H9 (cell line): ENCODE measurements around the gene NPHS2. TPM values are rescaled to one million over a fixed set of nuclear protein-coding genes. Genes with fewer than 3 reads are reported as not detected.

Experiments used
- DNase-seq: peaks from one replicate; pipeline ENCODE4 v3.0.0-alpha.2; 2017
- H2AFZ ChIP-seq: one replicate; pipeline ENCODE4 v1.6.1; 2013; ENCODE audit warnings: mild to moderate bottlenecking, low read length, control low read depth, moderate library complexity
- H2AK5ac ChIP-seq: 2 replicates; pipeline ENCODE4 v1.6.1; 2013; ENCODE audit warnings: low read length, control low read depth, mixed read lengths; ENCODE audit not compliant: insufficient read length
- H2BK120ac ChIP-seq: one replicate; pipeline ENCODE4 v1.6.1; 2013; ENCODE audit warnings: low read depth, mild to moderate bottlenecking, low read length, control low read depth, inconsistent platforms; ENCODE audit not compliant: poor library complexity, severe bottlenecking
- H2BK12ac ChIP-seq: 2 replicates; pipeline ENCODE4 v1.6.1; 2013; ENCODE audit warnings: low read length, control low read depth, mixed read lengths, low read depth; ENCODE audit not compliant: insufficient read length
- H2BK15ac ChIP-seq: 2 replicates; pipeline ENCODE4 v1.6.1; 2013; ENCODE audit warnings: low read depth, low read length, control low read depth
- H2BK20ac ChIP-seq: one replicate; pipeline ENCODE4 v1.6.1; 2013; ENCODE audit warnings: low read depth, mild to moderate bottlenecking, low read length, control low read depth, inconsistent platforms; ENCODE audit not compliant: poor library complexity, severe bottlenecking
- H2BK5ac ChIP-seq: 2 replicates; pipeline ENCODE4 v1.6.1; 2013; ENCODE audit warnings: low read length, control low read depth, mixed read lengths; ENCODE audit not compliant: insufficient read length
- H3K14ac ChIP-seq: 2 replicates; pipeline ENCODE4 v1.6.1; 2013; ENCODE audit warnings: low read length, control low read depth; ENCODE audit not compliant: insufficient read depth
- H3K18ac ChIP-seq: 2 replicates; pipeline ENCODE4 v1.6.1; 2013; ENCODE audit warnings: low read depth, mild to moderate bottlenecking, mixed read lengths, low read length, control low read depth; ENCODE audit not compliant: insufficient read length
- H3K23ac ChIP-seq: 2 replicates; pipeline ENCODE4 v1.6.1; 2013; ENCODE audit warnings: low read length, control low read depth, mixed read lengths, low read depth; ENCODE audit not compliant: insufficient read length
- H3K23me2 ChIP-seq: 2 replicates; pipeline ENCODE4 v1.6.1; 2013; ENCODE audit warnings: low read depth, mild to moderate bottlenecking, mixed read lengths, low read length, control low read depth; ENCODE audit not compliant: insufficient read length, poor library complexity, severe bottlenecking
- H3K27ac ChIP-seq: 2 replicates; pipeline ENCODE4 v1.5.1; 2013; ENCODE audit warnings: low read length, control low read depth, mixed read lengths, low read depth; ENCODE audit not compliant: insufficient read length
- H3K27me3 ChIP-seq: 2 replicates; pipeline ENCODE4 v1.6.1; 2013; ENCODE audit warnings: low read length, control low read depth, inconsistent platforms; ENCODE audit not compliant: insufficient read depth
- H3K4ac ChIP-seq: 2 replicates; pipeline ENCODE4 v1.6.1; 2013; ENCODE audit warnings: low read depth, mild to moderate bottlenecking, control low read depth, inconsistent platforms, low read length, moderate library complexity
- H3K4me1 ChIP-seq: 2 replicates; pipeline ENCODE4 v1.6.1; 2013; ENCODE audit warnings: low read length, control low read depth, inconsistent platforms; ENCODE audit not compliant: insufficient read depth
- H3K4me2 ChIP-seq: 2 replicates; pipeline ENCODE4 v1.6.1; 2013; ENCODE audit warnings: low read length, control low read depth, mixed read lengths; ENCODE audit not compliant: insufficient read length, insufficient read depth
- H3K56ac ChIP-seq: 2 replicates; pipeline ENCODE4 v1.6.1; 2013; ENCODE audit warnings: low read depth, mild to moderate bottlenecking, mixed read lengths, low read length, control low read depth; ENCODE audit not compliant: insufficient read length
- H3K79me1 ChIP-seq: 2 replicates; pipeline ENCODE4 v1.6.1; 2013; ENCODE audit warnings: low read depth, mild to moderate bottlenecking, moderate library complexity, low read length, control low read depth, inconsistent platforms; ENCODE audit not compliant: insufficient read depth, poor library complexity, severe bottlenecking
- H3K79me2 ChIP-seq: 2 replicates; pipeline ENCODE4 v1.6.1; 2013; ENCODE audit warnings: low read length, control low read depth, inconsistent platforms; ENCODE audit not compliant: insufficient read depth
- H3K9ac ChIP-seq: 2 replicates; pipeline ENCODE4 v1.6.1; 2013; ENCODE audit warnings: low read length, control low read depth, mixed read lengths; ENCODE audit not compliant: insufficient read length; ENCODE audit errors: extremely low read depth
- H3K9me3 ChIP-seq: one replicate; pipeline ENCODE4 v1.6.1; 2013; ENCODE audit warnings: low read depth, low read length, inconsistent platforms; ENCODE audit not compliant: control insufficient read depth
- H3T11ph ChIP-seq: one replicate; pipeline ENCODE4 v1.6.1; 2013; ENCODE audit warnings: mild to moderate bottlenecking, low read length, control low read depth, inconsistent platforms
- H4K20me1 ChIP-seq: one replicate; pipeline ENCODE4 v1.6.1; 2013; ENCODE audit not compliant: control insufficient read depth, insufficient read length, insufficient read depth
- H4K5ac ChIP-seq: 2 replicates; pipeline ENCODE4 v1.6.1; 2013; ENCODE audit warnings: low read depth, mild to moderate bottlenecking, mixed read lengths, low read length, control low read depth; ENCODE audit not compliant: insufficient read length
- H4K8ac ChIP-seq: replicated peaks from 2 replicates; pipeline ENCODE4 v1.6.1; 2013; ENCODE audit warnings: low read length, control low read depth, mixed read lengths, low read depth; ENCODE audit not compliant: insufficient read length
- H4K91ac ChIP-seq: 2 replicates; pipeline ENCODE4 v1.6.1; 2013; ENCODE audit warnings: low read depth, mild to moderate bottlenecking, moderate library complexity, mixed read lengths, low read length, control low read depth; ENCODE audit not compliant: insufficient read length
- H3K27ac Mint-ChIP-seq, 3 experiments: 2 replicates in 2 of 3; 3 replicates in 1 of 3; pipeline ENCODE4 v1.8.0; 2020 to 2021; ENCODE audit warnings: mixed read lengths in 3 of 3, mild to moderate bottlenecking in 1 of 3, moderate library complexity in 1 of 3
- H3K27me3 Mint-ChIP-seq: 2 replicates; pipeline ENCODE4 v1.8.0; 2021; ENCODE audit warnings: low read depth, mild to moderate bottlenecking, moderate library complexity, mixed read lengths
- H3K36me3 Mint-ChIP-seq, 3 experiments: 2 replicates in 2 of 3; 3 replicates in 1 of 3; pipeline ENCODE4 v1.8.0; 2020 to 2021; ENCODE audit warnings: low read depth in 3 of 3, mixed read lengths in 3 of 3; ENCODE audit not compliant: insufficient read depth in 1 of 3
- H3K4me1 Mint-ChIP-seq, 2 experiments: 2 replicates each; pipeline ENCODE4 v1.8.0; 2020; ENCODE audit warnings: mixed read lengths in 2 of 2
- H3K4me3 Mint-ChIP-seq, 2 experiments: 2 replicates in 1 of 2; 3 replicates in 1 of 2; pipeline ENCODE4 v1.8.0; 2020 to 2021; ENCODE audit warnings: mild to moderate bottlenecking in 2 of 2, mixed read lengths in 2 of 2, moderate library complexity in 1 of 2
- H3K9me3 Mint-ChIP-seq, 2 experiments: 2 replicates in 1 of 2; 3 replicates in 1 of 2; pipeline ENCODE4 v1.8.0; 2020; ENCODE audit warnings: mild to moderate bottlenecking in 2 of 2, mixed read lengths in 2 of 2, moderate library complexity in 1 of 2
- CTCF ChIP-seq: fragments of 200-600 bp; sonication (generic); conservative IDR thresholded peaks from 3 replicates; pipeline ENCODE4 v1.8.0; 2021; ENCODE audit warnings: antibody characterized with exemption, mild to moderate bottlenecking
- WGBS: extraction: QIAGEN DNeasy Blood & Tissue Kit; methylation state at CpG from one replicate; pipeline ENCODE4 v1.1.7; 2013; ENCODE audit warnings: missing lambda C conversion rate, low lambda C conversion rate, mixed read lengths; ENCODE audit not compliant: insufficient read length; ENCODE audit errors: extremely low coverage; 5-methylcytosine and 5-hydroxymethylcytosine counted together
- total RNA-seq: library from RNA; stranded (reverse); gene quantifications from 2 replicates; pipeline ENCODE4 v1.2.1, GENCODE V29; 2021

The NPHS2 gene
- total RNA-seq, 1 experiment from 2014 or later: not detected

- H3K4me1 ChIP-seq: no peaks in the 10 kb centered on the region
Measured at GRCh38 chr1:179506199-179506598, 69.5 kb downstream of the NPHS2 start.

More at GRCh38 chr1:179506199-179506598, 69.5 kb downstream of the NPHS2 start:
- no peak overlapping the region for H3K9ac ChIP-seq
- Mint-ChIP-seq H3K9me3 (no peaks in the 10 kb centered on the region), H3K4me1 (no peaks in the 10 kb centered on the region), H3K4me3 (no peak overlapping the region), H3K36me3 (no peaks in the 10 kb centered on the region), H3K27ac (no peak overlapping the region), H3K27me3 (no peaks in the 10 kb centered on the region)
- no peak overlapping the region for H2BK5ac ChIP-seq
- H3K9me3 ChIP-seq: no peaks in the 10 kb centered on the region
- no peak overlapping the region for H2BK12ac ChIP-seq
- no peak for TF ChIP-seq CTCF
- no peaks in the 10 kb centered on the region for H3K79me1 ChIP-seq
- H3T11ph ChIP-seq: no peak overlapping the region
- H3K14ac ChIP-seq: no peak overlapping the region
- H3K23me2 ChIP-seq: no peaks in the 10 kb centered on the region
- no peak overlapping the region for H2AK5ac ChIP-seq
- no peak overlapping the region for H2BK120ac ChIP-seq
- no peak for DNase-seq
- no peak overlapping the region for H4K5ac ChIP-seq
- H2BK20ac ChIP-seq: no peak overlapping the region
- no peak overlapping the region for H3K27ac ChIP-seq
- no peak overlapping the region for H2BK15ac ChIP-seq
- WGBS: no CpG with 5 or more reads among the region's 6 CpGs
- no peak overlapping the region for H4K91ac ChIP-seq
- no peaks in the 10 kb centered on the region for H3K27me3 ChIP-seq
- no peaks in the 10 kb centered on the region for H3K79me2 ChIP-seq
- no peak overlapping the region for H3K23ac ChIP-seq
- H2AFZ ChIP-seq: no peak overlapping the region
- H3K18ac ChIP-seq: no peak overlapping the region
- H4K8ac ChIP-seq: no peak overlapping the region
- no peaks in the 10 kb centered on the region for H4K20me1 ChIP-seq
- no peak overlapping the region for H3K4ac ChIP-seq
- H3K56ac ChIP-seq: no peak overlapping the region
- no peak overlapping the region for H3K4me2 ChIP-seq

Other genes with a start within 250 kb of the NPHS2 start
- 0.46 and 0.48 TPM in 2 replicates for gene AXDND1, start 210.0 kb downstream of the NPHS2 start, total RNA-seq
- gene TDRD5, start 15.9 kb upstream of the NPHS2 start, total RNA-seq: 0.33 and 0.64 TPM in 2 replicates
- gene FAM163A, start 167.3 kb upstream of the NPHS2 start, total RNA-seq: 0.44 and 0.46 TPM in 2 replicates